Stimulated activated CD8-positive, alpha-beta memory T cell treated with anti-CD3 and anti-CD28 coated beads, Interleukin-12 subunit alpha, Interleukin-12 subunit beta, amount 100 ng/mL, for 1 hour (primary cell): ENCODE results near the gene CHST11.
"Not testable (repeated sequence)": the region's sequence is repeated elsewhere in the genome, so short reads cannot be mapped to it uniquely, and the experiment has no call there.

Experiments
- DNase-seq: peaks from one replicate; pipeline ENCODE4 v3.0.0-alpha.2; 2020; ENCODE audit warnings: low read depth

The CHST11 gene

DNA sequence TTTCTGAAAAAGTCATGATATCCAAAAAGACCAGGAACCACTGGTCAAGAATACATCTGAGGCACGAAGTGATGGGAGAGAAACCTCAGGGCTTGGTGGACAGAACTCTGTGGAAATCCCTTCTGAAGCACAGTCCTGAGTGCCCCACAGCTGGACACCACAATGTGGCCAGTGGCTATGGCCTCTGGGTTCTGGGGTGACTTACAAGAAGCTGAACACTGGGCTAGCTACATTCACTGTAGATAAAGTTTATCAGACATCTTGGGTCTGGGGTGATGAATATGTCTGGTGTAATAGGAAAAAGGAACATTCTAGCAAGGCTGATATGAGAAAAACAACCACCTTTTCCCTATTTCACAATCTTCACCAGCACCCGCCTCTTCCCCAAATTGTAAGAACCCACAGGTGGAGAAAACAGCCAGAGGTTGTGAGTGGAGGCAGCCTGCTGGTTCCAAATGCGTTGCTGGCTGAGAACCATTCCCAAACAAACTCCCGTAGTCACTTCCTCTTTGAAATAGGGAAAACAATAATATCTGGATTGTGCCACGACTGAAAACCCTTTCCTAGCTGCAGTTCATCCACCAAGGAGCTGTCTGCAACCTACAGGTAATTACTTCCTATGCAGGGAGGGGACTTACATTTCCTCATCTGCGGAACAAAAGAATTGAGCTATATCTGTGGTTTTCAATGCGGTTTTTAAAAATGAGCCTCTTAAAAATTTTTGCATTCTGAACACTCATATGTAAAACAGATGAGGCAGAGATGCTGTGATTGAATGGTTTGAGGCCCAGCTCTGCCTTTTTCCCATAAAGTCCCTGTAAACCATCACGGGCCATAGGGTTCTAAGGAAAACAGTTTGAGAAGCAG lies 307.7 kb downstream of the CHST11 start:
- DNase-seq, result no peak

DNA sequence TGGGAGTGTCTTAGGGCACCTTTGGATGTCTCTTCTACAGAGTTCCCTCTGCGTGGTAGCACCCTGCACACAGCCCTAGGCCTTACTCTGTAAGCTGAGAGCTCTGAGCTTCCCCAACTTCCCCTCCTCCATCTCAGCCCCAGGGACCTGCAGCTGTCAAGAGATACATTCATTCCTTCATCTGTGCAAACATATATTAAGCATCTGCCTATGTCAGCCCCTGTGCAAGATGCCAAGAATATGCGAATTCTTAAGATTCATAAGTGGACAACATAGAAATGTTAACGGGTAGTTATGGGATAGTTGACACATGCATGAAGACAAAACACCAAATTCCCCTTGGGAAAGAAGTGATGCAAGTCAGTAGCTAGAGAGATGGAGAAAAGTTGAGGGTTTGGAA lies 310.5 kb downstream of the CHST11 start:
- DNase-seq, result no peak

GRCh38 chr12:104768033-104768432 lies 311.3 kb downstream of the CHST11 start:
- no peak for DNase-seq

GRCh38 chr12:104769144-104769561 lies 312.4 kb downstream of the CHST11 start:
- DNase-seq, result no peak

DNA sequence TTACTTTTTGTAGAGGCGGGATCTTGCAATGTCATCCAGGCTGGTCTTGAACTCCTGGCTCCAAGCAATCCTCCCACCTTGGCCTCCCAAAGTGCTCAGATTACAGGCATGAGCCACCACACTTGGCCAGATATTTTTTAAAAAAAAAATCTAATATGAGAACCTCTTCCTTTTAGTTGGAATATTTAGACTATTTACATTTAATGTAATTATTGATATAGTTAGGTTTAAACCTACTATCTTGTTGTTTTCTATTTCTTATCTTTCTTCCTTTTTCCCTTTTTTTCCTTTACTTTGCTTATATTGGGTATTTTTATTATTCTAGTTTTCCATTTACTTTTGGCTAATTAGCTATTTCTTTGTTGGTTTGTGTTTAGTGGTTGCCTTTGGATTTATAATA lies 315.6 kb downstream of the CHST11 start:
- no peak for DNase-seq

- no peak for DNase-seq
Measured at GRCh38 chr12:104775731-104776231, 319.0 kb downstream of the CHST11 start.

GRCh38 chr12:104779134-104779533 lies 322.4 kb downstream of the CHST11 start:
- no peak for DNase-seq

DNA sequence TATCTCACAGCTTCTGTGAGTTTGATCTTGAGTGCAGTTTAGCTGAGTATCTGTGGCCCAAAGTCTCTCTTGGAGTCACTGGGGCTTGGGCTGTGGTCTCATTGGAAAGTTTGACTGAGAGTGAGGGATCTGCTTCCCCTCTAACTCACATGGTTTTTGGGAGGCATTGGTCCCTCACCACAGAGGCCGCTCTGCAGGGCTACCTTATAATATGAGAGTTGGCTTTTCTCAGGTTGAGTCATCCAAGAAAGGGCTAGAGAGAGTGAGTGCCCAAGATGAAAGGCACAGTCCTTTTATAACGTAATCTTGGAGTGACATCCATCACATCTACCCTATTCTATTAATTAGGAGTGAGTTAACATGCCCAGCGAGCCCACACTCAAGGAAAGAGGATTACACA lies 325.5 kb downstream of the CHST11 start:
- no peak for DNase-seq

DNA sequence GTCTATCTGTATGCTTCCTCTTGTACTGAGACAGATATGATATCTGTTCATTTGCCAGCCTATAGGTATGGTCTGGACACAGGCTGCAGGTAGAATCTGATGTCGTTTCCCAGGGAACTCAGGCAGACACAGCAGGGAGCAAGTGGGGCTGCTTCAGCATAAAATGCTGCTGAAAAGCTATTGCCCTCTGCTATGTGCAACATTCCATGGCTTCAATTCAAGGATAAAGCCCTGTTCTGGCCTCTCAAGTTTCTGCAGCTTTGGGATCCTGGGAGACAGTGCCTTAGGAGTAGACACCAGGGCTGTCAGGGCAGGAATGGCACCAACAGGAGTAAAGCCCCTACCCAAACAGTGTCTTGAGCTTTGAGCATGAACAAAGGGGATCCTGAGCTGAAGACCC lies 327.8 kb downstream of the CHST11 start:
- no peak for DNase-seq

GRCh38 chr12:104785886-104786285 lies 329.1 kb downstream of the CHST11 start:
- no peak for DNase-seq

DNA sequence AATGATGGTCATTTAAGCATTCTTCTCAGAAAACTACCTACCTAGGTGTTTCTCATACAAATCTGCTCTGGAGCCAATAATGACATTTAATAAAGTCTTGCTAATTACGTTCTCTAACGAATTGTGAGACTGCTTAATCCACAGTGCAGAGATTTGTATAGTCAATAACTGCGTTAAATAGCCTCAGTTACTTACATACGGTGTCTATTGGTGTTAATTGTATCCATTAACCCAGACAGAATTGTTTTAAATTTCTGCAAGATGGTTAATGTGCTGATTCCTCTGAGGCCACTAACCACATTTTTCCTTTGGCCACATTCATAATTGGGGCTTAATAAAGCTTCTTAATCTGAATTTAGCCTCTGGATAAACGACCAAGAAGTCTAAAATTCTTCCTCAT lies 329.6 kb downstream of the CHST11 start:
- DNase-seq, result no peak

DNA sequence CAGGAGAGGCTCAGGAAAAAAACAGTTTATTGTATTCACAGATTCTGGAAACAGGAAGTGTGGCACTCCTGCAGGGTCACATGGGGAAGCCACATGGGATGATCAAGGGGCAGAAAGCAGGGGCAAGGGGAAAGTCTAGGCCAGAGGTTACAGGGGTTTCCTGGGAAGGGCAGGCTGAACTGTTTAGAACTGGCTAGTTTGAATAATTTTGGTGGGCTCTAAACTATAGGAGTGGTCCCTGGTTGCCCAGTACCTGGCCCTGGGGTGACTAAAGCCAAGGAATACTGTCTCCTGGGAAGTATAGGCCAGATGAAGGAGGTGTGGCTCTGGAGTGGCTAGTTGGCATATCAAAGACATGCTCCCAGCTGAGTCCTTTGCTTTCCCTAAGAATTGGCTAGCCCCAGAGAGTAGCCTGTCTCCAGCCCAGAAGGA lies 332.1 kb downstream of the CHST11 start:
- DNase-seq, result no peak

DNA sequence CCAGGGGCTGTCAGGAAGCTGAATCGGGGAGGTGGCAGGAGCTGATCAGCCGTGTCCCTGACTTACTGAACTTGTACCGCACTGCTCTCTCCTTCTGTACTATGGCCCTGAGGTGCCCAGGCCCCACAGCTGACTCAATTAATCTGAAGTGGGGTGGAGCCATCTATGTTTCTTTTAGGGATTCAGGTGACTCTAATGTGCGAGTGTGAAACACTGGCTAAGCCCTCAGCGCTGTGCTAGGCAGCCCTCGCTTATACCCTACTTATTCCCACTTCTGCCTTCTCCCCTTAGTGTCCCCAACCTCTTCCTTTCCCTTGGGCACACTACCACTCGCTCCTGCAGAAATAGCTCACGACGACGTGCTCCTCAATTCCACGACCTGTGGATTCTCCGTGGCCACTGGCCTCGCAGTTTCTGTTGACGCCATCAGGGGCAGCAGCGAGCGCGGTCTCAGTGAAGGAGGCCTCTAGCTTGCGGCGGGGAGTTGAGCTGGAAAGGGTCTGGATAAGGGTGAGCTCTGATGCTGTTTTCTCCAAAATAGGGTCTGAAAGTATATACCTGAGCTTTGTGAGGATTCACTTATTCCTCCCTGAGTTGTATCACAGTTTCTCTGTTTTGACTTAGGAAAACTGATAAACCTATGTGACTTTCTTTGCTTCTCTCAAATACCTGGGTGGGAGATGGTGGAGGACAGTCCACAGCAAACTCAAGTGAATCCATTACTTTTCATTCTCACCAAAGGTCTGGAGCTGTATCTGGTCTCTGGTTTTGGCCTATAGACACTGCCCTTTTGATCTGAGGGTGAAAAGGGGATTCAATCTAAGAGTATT lies 333.8 kb downstream of the CHST11 start:
- DNase-seq, result no peak

GRCh38 chr12:104792570-104792969 lies 335.8 kb downstream of the CHST11 start:
- DNase-seq, result no peak

GRCh38 chr12:104793285-104793684 lies 336.5 kb downstream of the CHST11 start:
- DNase-seq, result no peak

GRCh38 chr12:104793968-104794367 lies 337.2 kb downstream of the CHST11 start:
- no peak for DNase-seq

DNA sequence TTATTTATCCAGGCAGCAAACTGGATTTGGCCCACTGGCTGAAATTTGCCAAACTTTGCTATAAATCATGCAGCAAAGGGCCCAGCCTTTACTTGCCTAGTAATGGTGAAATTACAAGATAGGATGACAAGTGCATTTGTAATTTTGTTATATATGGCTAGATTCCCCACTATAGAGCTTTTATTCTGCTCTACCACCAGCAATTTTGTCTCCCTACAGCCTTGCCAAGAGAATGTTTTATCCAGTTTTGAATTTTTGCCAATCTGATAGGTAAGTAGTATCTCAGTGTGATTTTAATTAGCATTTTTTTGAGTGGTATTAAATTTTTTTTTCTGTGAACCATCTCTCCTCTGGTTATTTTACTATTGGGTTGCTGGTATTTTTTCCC lies 339.7 kb downstream of the CHST11 start:
- no peak for DNase-seq

- no peak for DNase-seq
Measured at GRCh38 chr12:104799458-104799857, 342.7 kb downstream of the CHST11 start.

- no peak for DNase-seq
Measured at GRCh38 chr12:104801005-104801404, 344.3 kb downstream of the CHST11 start.

- DNase-seq, result no peak
Measured at GRCh38 chr12:104801427-104801826, 344.7 kb downstream of the CHST11 start.

DNA sequence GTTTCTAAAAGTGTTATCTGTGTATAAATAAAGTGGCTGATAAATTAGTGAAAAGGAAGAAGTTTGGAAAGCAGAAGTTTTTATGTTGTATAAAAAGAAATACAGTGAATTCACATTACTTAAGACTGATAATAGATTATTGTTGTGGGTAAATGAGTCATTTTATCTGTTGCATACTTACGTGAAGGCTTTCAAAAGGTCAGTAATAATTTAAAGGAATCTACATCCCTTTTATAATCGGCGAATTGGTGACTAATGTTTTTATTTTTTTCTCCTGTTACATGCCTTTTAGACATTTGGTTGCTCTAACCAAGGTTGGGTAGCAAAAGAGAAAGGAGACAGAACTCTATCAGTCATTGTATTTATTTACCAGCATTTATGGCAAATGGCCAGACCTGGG lies 345.5 kb downstream of the CHST11 start:
- DNase-seq, result no peak

DNA sequence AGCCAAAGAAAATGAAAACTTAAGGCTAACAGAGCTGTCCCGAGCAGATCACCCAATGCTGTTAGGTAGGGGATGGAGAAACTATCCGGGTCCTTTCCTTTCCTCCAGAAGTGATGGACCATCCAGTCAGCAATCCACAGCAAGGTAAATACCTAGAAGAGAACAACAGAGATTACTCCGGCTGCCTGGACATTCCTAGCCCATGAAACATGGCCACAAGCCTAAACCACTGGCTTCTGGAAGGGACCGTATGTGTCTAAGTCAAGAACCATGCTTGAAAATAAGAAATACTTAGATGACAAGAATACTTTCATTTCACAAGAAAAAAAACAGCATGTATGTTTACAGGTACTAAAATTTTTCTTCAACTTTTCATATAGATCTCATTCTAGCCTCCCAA lies 348.4 kb downstream of the CHST11 start:
- DNase-seq, result no peak

DNA sequence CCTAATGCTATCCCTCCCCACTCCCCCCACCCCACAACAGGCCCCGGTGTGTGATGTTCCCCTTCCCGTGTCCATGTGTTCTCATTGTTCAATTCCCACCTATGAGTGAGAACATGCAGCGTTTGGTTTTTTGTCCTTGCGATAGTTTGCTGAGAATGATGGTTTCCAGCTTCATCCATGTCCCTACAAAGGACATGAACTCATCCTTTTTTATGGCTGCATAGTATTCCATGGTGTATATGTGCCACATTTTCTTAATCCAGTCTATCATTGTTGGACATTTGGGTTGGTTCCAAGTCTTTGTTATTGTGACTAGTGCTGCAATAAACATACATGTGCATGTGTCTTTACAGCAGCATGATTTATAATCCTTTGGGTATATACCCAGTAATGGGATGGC lies 349.4 kb downstream of the CHST11 start:
- not testable (repeated sequence) for DNase-seq
